Stimulated activated CD8-positive, alpha-beta memory T cell treated with anti-CD3 and anti-CD28 coated beads, Interleukin-7, amount 100 ng/mL, for 48 hours (primary cell): ENCODE results near the gene ST3GAL3.

Experiments used
- DNase-seq, 2 donors: peaks; one replicate each; pipeline ENCODE4 v3.0.0-alpha.2; 2020; ENCODE audit warnings: low read depth in 1 of 2; ENCODE audit errors: extremely low read depth in 1 of 2

The ST3GAL3 gene

DNA sequence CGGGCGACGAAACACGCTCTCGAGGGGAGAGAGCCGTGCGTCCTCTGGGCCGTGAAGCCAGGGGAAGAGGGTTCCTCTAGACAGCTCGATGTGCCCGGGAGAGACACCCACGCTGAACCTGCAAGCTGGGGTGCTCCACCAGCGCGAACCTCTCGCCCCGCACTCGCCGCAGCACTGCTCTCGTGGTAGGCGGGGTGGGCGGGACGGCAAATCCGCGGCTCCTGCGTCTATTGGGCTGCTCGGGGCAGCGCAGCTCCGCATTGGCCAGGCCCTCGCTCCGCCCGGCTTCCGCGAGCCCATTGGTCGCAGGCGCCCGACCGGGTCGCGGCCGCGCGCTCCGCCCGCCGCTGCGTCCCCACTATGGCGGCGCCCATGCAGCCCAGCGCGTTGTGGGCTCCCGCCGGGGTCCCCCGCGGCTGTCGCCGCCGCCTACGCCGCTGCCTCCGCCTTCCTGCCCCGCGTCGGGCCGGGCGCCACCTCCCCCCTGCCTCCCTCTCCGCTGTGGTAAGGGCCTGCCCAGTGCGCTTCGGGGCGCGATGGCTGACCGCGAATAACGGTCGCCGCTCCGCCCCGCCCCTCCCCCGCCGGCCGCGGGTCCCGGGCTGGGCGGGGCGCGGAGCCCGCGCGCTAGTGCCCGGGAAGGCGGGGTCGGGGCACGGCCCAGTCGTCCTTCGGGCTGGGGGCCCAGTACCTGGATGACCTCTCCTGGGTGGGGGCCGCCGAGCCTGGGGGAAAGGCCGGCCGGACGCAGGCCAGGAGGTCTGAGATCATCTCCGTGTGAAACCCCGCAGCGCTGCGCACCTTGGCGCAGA is at the start of gene ST3GAL3:
Gene ST3GAL3, plus strand, starts transcription at position 347 of the 812 bp plus-strand sequence. CDS start 28,727 bp downstream, outside the sequence.
- DNase-seq, result peak; percentile 90 to 92

- no peak for DNase-seq
These were observed 47.8 kb upstream of the ST3GAL3 start for GRCh38 chr1:43659212-43660166.

DNA sequence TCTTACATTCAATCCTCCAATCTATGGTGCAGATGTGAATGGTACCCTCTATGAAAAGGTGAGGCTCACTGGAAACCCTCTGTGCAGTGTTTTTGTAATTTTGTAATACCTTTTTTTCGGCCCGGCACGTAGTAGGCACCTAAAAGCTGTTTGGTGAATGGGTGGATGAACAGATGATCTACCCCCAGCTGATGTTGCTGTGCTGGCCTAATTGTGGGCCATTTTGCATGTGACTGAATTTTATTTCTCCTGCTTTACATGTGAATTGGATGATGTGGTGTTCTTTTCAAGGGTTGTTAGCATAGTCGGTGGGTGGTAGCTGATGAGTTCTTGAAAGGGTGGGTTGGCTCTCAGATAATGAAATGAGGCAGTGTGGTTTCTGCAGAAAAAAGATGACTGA is 47.0 kb upstream of the ST3GAL3 start:
- DNase-seq, result no peak

- no peak for DNase-seq
These were observed 43.0 kb upstream of the ST3GAL3 start for GRCh38 chr1:43664369-43664768.

- DNase-seq, result no peak
These were observed 40.7 kb upstream of the ST3GAL3 start for GRCh38 chr1:43666608-43667007.

GRCh38 chr1:43668956-43669355 is 38.4 kb upstream of the ST3GAL3 start:
- no peak for DNase-seq

DNA sequence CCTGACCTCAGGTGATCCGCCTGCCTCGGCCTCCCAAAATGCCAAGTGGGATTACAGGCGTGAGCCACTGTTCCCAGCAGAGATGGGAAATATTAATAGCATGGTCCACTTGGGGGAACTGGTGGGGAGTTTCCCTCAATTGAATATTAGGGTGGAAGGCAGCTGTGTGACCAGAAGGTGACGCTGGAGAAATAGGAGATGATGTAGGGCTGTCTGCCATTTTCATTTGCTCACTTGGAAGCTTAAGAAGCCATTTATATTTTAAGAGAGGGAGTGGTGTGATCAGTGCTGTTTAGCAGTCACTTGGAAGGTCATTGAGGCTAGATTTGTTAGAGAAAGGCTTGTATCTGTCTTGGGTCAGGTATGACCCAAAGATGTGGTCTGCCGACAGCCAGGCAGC is 37.5 kb upstream of the ST3GAL3 start:
- DNase-seq, result no peak

DNA sequence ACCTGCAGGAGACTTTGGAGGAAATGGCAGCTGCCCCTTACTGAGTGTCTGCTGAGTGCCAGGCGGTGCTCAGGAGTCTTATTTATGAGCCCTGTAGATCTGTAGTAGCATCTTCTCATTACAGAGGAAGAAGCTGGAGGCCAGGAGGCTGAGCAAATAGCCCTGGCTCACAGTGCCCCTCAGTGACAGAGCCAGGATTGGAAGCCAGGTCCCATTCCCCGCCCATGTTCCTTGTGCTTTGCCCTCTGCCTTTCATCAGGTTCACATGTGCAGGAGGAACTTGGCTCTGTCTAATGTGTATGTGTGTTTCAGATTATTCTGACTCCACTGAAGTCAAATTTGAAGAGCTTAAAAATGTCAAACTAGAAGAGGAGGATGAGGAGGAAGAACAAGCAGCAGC is 36.1 kb upstream of the ST3GAL3 start:
- no peak for DNase-seq

- DNase-seq, result no peak
These were observed 35.6 kb upstream of the ST3GAL3 start for GRCh38 chr1:43671626-43672330.

DNA sequence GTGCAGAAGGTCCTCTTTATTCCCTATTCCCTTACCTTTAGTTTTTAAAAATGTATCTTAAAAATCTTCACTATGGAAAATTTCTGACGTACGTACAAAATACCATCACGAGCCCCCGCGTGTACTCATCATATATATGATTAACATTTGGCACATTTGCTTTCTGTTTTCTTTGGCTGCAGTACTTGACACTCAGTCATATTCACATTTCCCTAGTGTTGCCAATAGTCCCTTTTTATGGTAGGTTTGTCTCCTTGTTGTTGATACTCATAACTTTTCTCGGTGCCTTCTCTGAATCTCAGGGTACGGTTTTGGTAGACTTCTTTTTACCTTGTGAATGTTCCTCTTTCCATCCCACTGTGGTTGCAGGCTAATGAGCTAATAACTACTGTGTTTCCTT is 34.1 kb upstream of the ST3GAL3 start:
- no peak for DNase-seq

DNA sequence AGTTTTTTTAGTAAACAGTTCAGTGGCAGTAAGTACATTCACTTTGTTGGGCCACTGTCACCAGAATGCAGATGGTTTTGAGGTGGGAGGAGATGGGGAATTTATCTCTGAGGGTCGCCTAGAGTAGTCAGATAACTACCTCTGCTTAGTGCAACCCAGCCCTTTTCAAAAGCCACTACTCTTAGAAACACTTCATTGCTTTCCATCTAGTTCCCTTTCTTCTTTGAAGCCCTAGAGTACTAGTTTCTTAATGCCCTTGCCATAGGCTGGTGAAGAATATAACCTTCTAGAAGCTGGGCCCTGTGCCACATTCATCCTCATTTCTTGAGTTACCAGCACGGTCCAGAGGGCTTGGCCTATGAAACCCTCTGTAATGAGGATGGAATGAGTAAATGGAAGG is 28.4 kb upstream of the ST3GAL3 start:
- DNase-seq, result no peak

DNA sequence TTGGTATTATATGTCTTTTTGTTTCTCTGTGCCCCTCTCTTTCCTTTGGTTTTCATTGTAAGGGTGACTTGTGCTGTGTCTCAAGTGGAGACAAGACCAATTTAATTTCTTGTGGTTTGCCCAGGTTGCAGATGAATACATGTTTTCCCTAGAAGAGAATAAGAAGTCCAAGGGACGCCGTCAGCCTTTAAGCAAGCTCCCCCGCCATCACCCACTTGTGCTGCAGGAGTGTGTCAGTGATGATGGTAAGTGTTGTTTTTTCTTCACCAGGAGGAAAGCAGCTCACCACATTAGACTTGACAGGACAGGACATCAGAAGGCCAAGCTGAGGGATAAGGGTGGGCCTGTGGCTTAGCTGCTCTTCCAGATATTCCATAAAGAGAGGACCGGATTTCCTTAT is 23.8 kb upstream of the ST3GAL3 start:
- no peak for DNase-seq

GRCh38 chr1:43686801-43687200 is 20.5 kb upstream of the ST3GAL3 start:
- DNase-seq, result no peak

GRCh38 chr1:43687301-43688108 is 19.8 kb upstream of the ST3GAL3 start:
- no peak for DNase-seq

- no peak for DNase-seq
These were observed 19.3 kb upstream of the ST3GAL3 start for GRCh38 chr1:43688109-43688387.

DNA sequence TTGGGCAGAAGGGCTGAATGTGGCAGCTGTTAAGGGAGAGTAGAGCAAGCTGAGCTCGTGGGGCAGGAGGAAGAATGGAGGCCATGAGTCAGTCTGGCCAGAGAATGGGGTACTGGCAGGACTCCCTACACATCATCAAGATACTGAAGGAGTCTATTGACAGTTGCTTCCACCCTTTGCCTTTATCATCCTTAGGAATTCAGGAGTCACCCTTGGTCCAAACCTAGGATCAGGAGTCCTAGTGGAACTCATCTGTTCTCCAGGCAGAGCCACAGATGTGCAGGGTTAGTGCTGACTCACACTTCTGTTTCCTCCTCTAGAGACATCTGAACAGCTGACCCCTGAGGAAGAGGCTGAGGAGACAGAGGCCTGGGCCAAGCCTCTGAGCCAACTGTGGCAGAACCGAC is 18.7 kb upstream of the ST3GAL3 start:
- DNase-seq, result no peak

DNA sequence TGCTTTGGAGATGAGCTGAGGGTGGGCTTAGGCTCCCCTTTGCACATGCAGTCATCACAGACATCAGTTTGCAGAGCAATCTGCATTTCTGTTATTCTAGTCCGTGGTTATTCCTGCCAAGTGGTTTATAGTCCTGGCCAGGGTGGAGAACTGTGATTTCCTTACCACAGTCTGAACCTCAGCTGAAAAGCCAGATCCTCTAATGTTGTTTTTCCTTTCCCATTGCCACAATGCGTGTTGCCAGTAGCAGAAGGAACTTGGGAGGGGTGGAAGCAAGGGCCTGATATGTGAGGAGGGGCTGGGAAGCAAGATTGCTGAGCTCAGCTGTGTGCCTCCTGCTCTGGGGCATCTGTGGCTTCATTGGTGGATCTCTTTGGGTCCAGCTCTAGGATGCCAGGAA is 18.0 kb upstream of the ST3GAL3 start:
- no peak for DNase-seq

GRCh38 chr1:43691871-43692815 is 15.2 kb upstream of the ST3GAL3 start:
- DNase-seq, result no peak

DNA sequence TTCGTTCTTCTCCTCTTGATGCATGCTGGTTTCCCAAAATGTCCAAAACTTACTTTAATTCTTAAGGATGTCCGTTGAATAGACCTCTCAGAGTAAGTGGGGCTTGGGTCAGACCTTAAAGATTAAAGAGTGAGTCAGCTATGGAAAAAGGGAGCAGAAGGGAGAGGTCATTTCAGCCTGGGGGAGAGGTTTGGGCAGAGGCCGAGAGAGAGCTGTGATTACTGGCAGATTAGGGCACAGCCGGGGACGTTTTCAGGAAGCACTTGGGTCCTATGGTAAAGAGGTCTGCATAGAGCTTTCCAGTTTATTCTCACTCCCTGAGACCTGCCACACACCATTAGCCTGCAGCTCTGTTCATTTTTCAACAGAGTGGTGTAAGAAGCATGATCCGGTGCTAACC is 14.0 kb upstream of the ST3GAL3 start:
- no peak for DNase-seq

GRCh38 chr1:43699281-43699680 is 8.1 kb upstream of the ST3GAL3 start:
- DNase-seq, result no peak
